ENCODE measurements around the gene DLX3. TPM values are rescaled to one million over a fixed set of nuclear protein-coding genes. Genes with fewer than 3 reads are reported as not detected.

DLX3 gene
- 1 to 10 TPM in 1 of 2 donors, under 1 TPM in 1; 0.52 to 1.3 TPM for total RNA-seq
- polyA plus RNA-seq, result under 1 TPM; 0.17 to 0.77 TPM
- long read RNA-seq, donor 1, partial matches to known transcripts, result 0 of 3 reads
- long read RNA-seq, donor 1, other reads (novel, unspliced or antisense), result 0 of 3 reads
- long read RNA-seq, donor 2, result 0 reads
- long read RNA-seq, donor 3, result 0 reads
- long read RNA-seq, donor 4, partial matches to known transcripts, result 0 of 1 reads
- long read RNA-seq, donor 4, other reads (novel, unspliced or antisense), result 0 of 1 reads
- long read RNA-seq, donor 5, partial matches to known transcripts, result 0 of 1 reads
- long read RNA-seq, donor 5, other reads (novel, unspliced or antisense), result 0 of 1 reads

GRCh38 chr17:49995055-49995738, at the start of gene DLX3:
Gene DLX3 (minus strand): TSS chr17:49995224. CDS start chr17:49994998, 226 bp downstream.
- no peak for TF ChIP-seq CTCF (IDR thresholded peaks at IDR 0.05; ENCODE audit: control extremely low read depth, extremely low read depth)
- peaks cover 0 to 64% (median 45%) of the 10 kb centered on the region in 3 donors for H3K27me3 ChIP-seq (ENCODE audit: control insufficient read depth in 3 of 3, insufficient read depth in 3 of 3, low read length in 2 of 3)
- H3K9me3 ChIP-seq (ENCODE audit: control insufficient read depth in 4 of 4, insufficient read depth in 3 of 4, low read length in 3 of 4), result peaks cover 0 to 2% (median 0%) of the 10 kb centered on the region in 4 donors
- H3K27ac ChIP-seq (ENCODE audit: low read depth in 1 of 2, low read length in 1 of 2), result no peak within 1 kb of the TSS
- H3K4me1 ChIP-seq (ENCODE audit: control insufficient read depth in 5 of 5, insufficient read depth in 5 of 5, low read length in 5 of 5), result peaks cover 0 to 30% (median 9%) of the 10 kb centered on the region in 5 donors
- no peak within 1 kb of the TSS for H3K9ac ChIP-seq (ENCODE audit: insufficient read depth in 1 of 2, low read length in 2 of 2)
- no peak within 1 kb of the TSS for H3K4me3 ChIP-seq
- DNase-seq, result peak; percentile 89 to 93 (median 89)
- 4% methylated on average over 20 to 29 of the region's 29 CpGs for WGBS, 2 donors
- no peaks in the 10 kb centered on the region for H3K36me3 ChIP-seq (ENCODE audit: control insufficient read depth in 4 of 4, insufficient read depth in 4 of 4, low read length in 4 of 4)
- ATAC-seq (ENCODE audit: insufficient read depth, low FRiP score), result no peak

- Histone ChIP-seq H3K4me1 (ENCODE audit: control insufficient read depth in 5 of 5, insufficient read depth in 5 of 5, low read length in 5 of 5) (peaks cover 0 to 35% (median 8%) of the 10 kb centered on the region in 5 donors), H3K9me3 (ENCODE audit: control insufficient read depth in 4 of 4, insufficient read depth in 3 of 4, low read length in 3 of 4) (no peaks in the 10 kb centered on the region), H3K36me3 (ENCODE audit: control insufficient read depth in 4 of 4, insufficient read depth in 4 of 4, low read length in 4 of 4) (no peaks in the 10 kb centered on the region), H3K9ac (ENCODE audit: insufficient read depth in 1 of 2, low read length in 2 of 2) (no peak overlapping the region), H3K4me3 (no peak overlapping the region), H3K27me3 (ENCODE audit: control insufficient read depth in 3 of 3, insufficient read depth in 3 of 3, low read length in 2 of 3) (no peaks in the 10 kb centered on the region), H3K27ac (ENCODE audit: low read depth in 1 of 2, low read length in 1 of 2) (peak overlapping the region in 1 of 2 donors; percentile 48)
- ATAC-seq (ENCODE audit: insufficient read depth, low FRiP score), result no peak
- no peak for DNase-seq
- no peak for TF ChIP-seq CTCF (IDR thresholded peaks at IDR 0.05; ENCODE audit: control extremely low read depth, extremely low read depth)
- WGBS, 2 donors, result 93 to 94% methylated on average over 5 of the region's 5 CpGs
These were observed 49.5 kb upstream of the DLX3 start for GRCh38 chr17:50044483-50044882.

- H3K9me3 ChIP-seq (ENCODE audit: control insufficient read depth in 4 of 4, insufficient read depth in 3 of 4, low read length in 3 of 4), result no peaks in the 10 kb centered on the region
- H3K36me3 ChIP-seq (ENCODE audit: control insufficient read depth in 4 of 4, insufficient read depth in 4 of 4, low read length in 4 of 4), result no peaks in the 10 kb centered on the region
- peak overlapping the region in 1 of 2 donors; percentile 48 for H3K27ac ChIP-seq (ENCODE audit: low read depth in 1 of 2, low read length in 1 of 2)
- ATAC-seq (ENCODE audit: insufficient read depth, low FRiP score) (no peak), DNase-seq (no peak)
- H3K27me3 ChIP-seq (ENCODE audit: control insufficient read depth in 3 of 3, insufficient read depth in 3 of 3, low read length in 2 of 3), result no peaks in the 10 kb centered on the region
- H3K4me1 ChIP-seq (ENCODE audit: control insufficient read depth in 5 of 5, insufficient read depth in 5 of 5, low read length in 5 of 5), result peaks cover 0 to 31% (median 9%) of the 10 kb centered on the region in 5 donors
- H3K4me3 ChIP-seq, result no peak overlapping the region
- TF ChIP-seq CTCF (IDR thresholded peaks at IDR 0.05; ENCODE audit: control extremely low read depth, extremely low read depth), result no peak
- WGBS, 2 donors, result 49 to 72% methylated on average over 16 of the region's 16 CpGs
- no peak overlapping the region for H3K9ac ChIP-seq (ENCODE audit: insufficient read depth in 1 of 2, low read length in 2 of 2)
These were observed 48.5 kb upstream of the DLX3 start for GRCh38 chr17:50043290-50044148.
